Measurements from ENCODE around the gene PKP3. TPM values are rescaled to one million over a fixed set of nuclear protein-coding genes. Genes with fewer than 3 reads are reported as not detected.
A peak's percentile ranks its signal among the peaks of the same experiment; 100 is the strongest.

Gene PKP3
- total and polyA plus RNA-seq, 9 of the 15 experiments (the other 6 are each of a cell fraction or from before 2014, with no cell fraction given): 0.11 to 110 (median 30.7) TPM

- Histone ChIP-seq H3K4me3 (no peak overlapping the region), H3K4me1 (replicated peaks in 1 of 2; ENCODE audit: control insufficient read depth in 2 of 2, insufficient read depth in 2 of 2, low read length in 2 of 2) (peaks cover 19 to 53% of the 10 kb centered on the region in 2 experiments), H3K9me1 (ENCODE audit: control insufficient read depth, insufficient read depth, low read length) (no peaks in the 10 kb centered on the region), H3K9ac (ENCODE audit: insufficient read depth in 1 of 2, low read depth in 2 of 2, low read length in 2 of 2) (no peak overlapping the region; a peak in 1 of 4 replicates), H3K36me3 (ENCODE audit: control insufficient read depth, insufficient read depth, low read length) (peaks cover 44% of the 10 kb centered on the region; the same call in 2 of the 3 replicates), H3K27ac (ENCODE audit: extremely low read depth, low read depth, low read length) (no peak overlapping the region), H3K79me2 (ENCODE audit: control insufficient read depth, insufficient read depth, low read length) (peaks cover 35% of the 10 kb centered on the region), H2AFZ (ENCODE audit: low read depth, low read length) (no peak overlapping the region), H4K20me1 (replicated peaks; ENCODE audit: control insufficient read depth, insufficient read depth, low read length) (no peaks in the 10 kb centered on the region), H3K4me2 (ENCODE audit: insufficient read depth, low read length) (no peak overlapping the region), H3K27me3 (ENCODE audit: control insufficient read depth in 2 of 2, insufficient read depth in 2 of 2, low read length in 2 of 2) (no peaks in the 10 kb centered on the region), H3K9me3 (replicated peaks; ENCODE audit: control insufficient read depth, insufficient read depth, low read depth, low read length) (peaks cover 2% of the 10 kb centered on the region; the same call in 1 of the 2 replicates)
- no peak for TF ChIP-seq CHD2 (IDR thresholded peaks at IDR 0.05; ENCODE audit: low read depth, low read length)
- no peak for TF ChIP-seq ZNF644 (tag; IDR thresholded peaks at IDR 0.05; ENCODE audit: low read depth)
- peak; percentile 93 for TF ChIP-seq ZBTB33 (CRISPR knock-in tag; IDR thresholded peaks at IDR 0.05)
- TF ChIP-seq ARHGAP35 (IDR thresholded peaks at IDR 0.05; ENCODE audit: partially characterized antibody): no peak
- peak; percentile 27; the same call in 1 of the 2 replicates for TF ChIP-seq RBFOX2 (IDR thresholded peaks at IDR 0.05; ENCODE audit: low read depth, low read length)
- no peak for TF ChIP-seq NR2C1 (IDR thresholded peaks at IDR 0.05)
- peak; percentile 19; the same call in 1 of the 2 replicates for TF ChIP-seq NR2C1 (tag; IDR thresholded peaks at IDR 0.05)
- ChIA-PET CTCF (ENCODE audit: low intra/inter-chr PET ratio) (no interaction called here), POLR2A (interaction anchor here (0.6 to 1.2 kb wide), 3 partner anchors 10 to 111 kb away, joined by 3 to 5 read pairs (median 3); no protein-coding TSS in a partner anchor)
- ATAC-seq (no peak), DNase-seq (ENCODE audit: extremely low read depth in 1 of 4, low spot score in 3 of 4) (no peak), FAIRE-seq (no peak)
- 98% methylated on average over 28 of the region's 43 CpGs for WGBS (ENCODE audit: insufficient coverage, low coverage, missing lambda C conversion rate)
- BruUV-seq (replicated peaks): no TSS peak
- in situ Hi-C loops (cut with MboI) (no loop called here), intact Hi-C loops (cut with micrococcal nuclease) (no loop called here)
Measured at GRCh38 chr11:396948-397548, 3.0 kb downstream of the PKP3 start.

Measured in K562 (cell line).